CD14-positive monocyte (primary cell): ENCODE measurements around the gene DNAH14. TPM values are rescaled to one million over a fixed set of nuclear protein-coding genes. Genes with fewer than 3 reads are reported as not detected.

Source experiments
- DNase-seq, 3 donors: peaks; one replicate each; pipeline ENCODE4 v3.0.0-alpha.2; 2011 to 2022
- H2AFZ ChIP-seq: 2 replicates; pipeline ENCODE4 v1.6.0; 2012; ENCODE audit warnings: mild to moderate bottlenecking, low read depth, low read length, inconsistent platforms; ENCODE audit not compliant: insufficient read depth, poor library complexity, severe bottlenecking
- H3K27ac ChIP-seq, 2 donors: 1 replicate in 1 of 2; 2 replicates in 1 of 2; pipeline ENCODE4 v1.5.1; 2012 to 2013; ENCODE audit warnings: low read length in 2 of 2, control low read depth in 1 of 2, inconsistent platforms in 1 of 2, low read depth in 1 of 2, mild to moderate bottlenecking in 1 of 2
- H3K27me3 ChIP-seq, 2 donors: one replicate each; pipeline versions ENCODE4 v1.6.0 to v1.6.1; 2011 to 2013; ENCODE audit warnings: low read length in 2 of 2; ENCODE audit not compliant: control insufficient read depth in 2 of 2, insufficient read depth in 2 of 2
- H3K36me3 ChIP-seq, 2 donors: replicated peaks in 1 of 2; 1 replicate in 1 of 2; 2 replicates in 1 of 2; pipeline versions ENCODE4 v1.5.1 to v1.6.1; 2012 to 2013; ENCODE audit warnings: low read length in 2 of 2, control low read depth in 1 of 2, inconsistent platforms in 1 of 2, mild to moderate bottlenecking in 1 of 2; ENCODE audit not compliant: insufficient read depth in 2 of 2, control insufficient read depth in 1 of 2
- H3K4me1 ChIP-seq, 2 donors: 1 replicate in 1 of 2; 2 replicates in 1 of 2; pipeline versions ENCODE4 v1.5.1 to v1.6.1; 2012 to 2013; ENCODE audit warnings: low read length in 2 of 2, control low read depth in 1 of 2, inconsistent platforms in 1 of 2, mild to moderate bottlenecking in 1 of 2, moderate library complexity in 1 of 2; ENCODE audit not compliant: insufficient read depth in 2 of 2, control insufficient read depth in 1 of 2
- H3K4me2 ChIP-seq: replicated peaks from 2 replicates; pipeline ENCODE3; 2012; ENCODE audit warnings: low read length, moderate library complexity, mild to moderate bottlenecking; ENCODE audit not compliant: poor library complexity, severe bottlenecking; ENCODE audit errors: extremely low read depth
- H3K4me3 ChIP-seq, 3 experiments: fragments of 200-600 bp in 1 of 3; sonication (generic) in 1 of 3; replicated peaks in 1 of 3; 1 replicate in 2 of 3; 2 replicates in 1 of 3; pipeline ENCODE4 v1.5.1; 2011 to 2013; ENCODE audit warnings: low read length in 3 of 3, mild to moderate bottlenecking in 3 of 3, control low read depth in 2 of 3, low read depth in 2 of 3, inconsistent platforms in 1 of 3, moderate library complexity in 1 of 3
- H3K79me2 ChIP-seq: 2 replicates; pipeline ENCODE4 v1.6.0; 2012; ENCODE audit warnings: mild to moderate bottlenecking, control low read depth, inconsistent platforms, low read length, moderate library complexity; ENCODE audit not compliant: insufficient read depth
- H3K9ac ChIP-seq: 2 replicates; pipeline ENCODE4 v1.6.0; 2017; ENCODE audit warnings: low read length, mild to moderate bottlenecking; ENCODE audit not compliant: insufficient read depth, poor library complexity, severe bottlenecking
- H3K9me3 ChIP-seq, 2 donors: replicated peaks in 1 of 2; 1 replicate in 1 of 2; 2 replicates in 1 of 2; pipeline versions ENCODE4 v1.5.1 to v1.6.1; 2012 to 2013; ENCODE audit warnings: low read length in 2 of 2, control low read depth in 1 of 2; ENCODE audit not compliant: control insufficient read depth in 1 of 2, insufficient read depth in 1 of 2
- H4K20me1 ChIP-seq: 2 replicates; pipeline ENCODE4 v1.6.0; 2012; ENCODE audit warnings: mild to moderate bottlenecking, low read length, control low read depth, moderate library complexity; ENCODE audit not compliant: insufficient read depth
- H3K27ac Mint-ChIP-seq, 7 donors: one replicate each; pipeline ENCODE4 v1.8.0; 2020; ENCODE audit warnings: mild to moderate bottlenecking in 7 of 7, mixed read lengths in 7 of 7, moderate library complexity in 6 of 7, inconsistent platforms in 2 of 7
- H3K27me3 Mint-ChIP-seq, 3 donors: one replicate each; pipeline ENCODE4 v1.8.0; 2021 to 2022; ENCODE audit warnings: low read depth in 3 of 3, mild to moderate bottlenecking in 3 of 3, mixed read lengths in 3 of 3, moderate library complexity in 3 of 3, inconsistent platforms in 1 of 3
- H3K36me3 Mint-ChIP-seq, 2 donors: one replicate each; pipeline ENCODE4 v1.8.0; 2020; ENCODE audit warnings: mixed read lengths in 2 of 2, inconsistent platforms in 1 of 2, mild to moderate bottlenecking in 1 of 2
- H3K4me1 Mint-ChIP-seq: one replicate; pipeline ENCODE4 v1.8.0; 2020; ENCODE audit warnings: mild to moderate bottlenecking, mixed read lengths
- H3K4me3 Mint-ChIP-seq, 2 donors: one replicate each; pipeline ENCODE4 v1.8.0; 2020; ENCODE audit warnings: mild to moderate bottlenecking in 2 of 2, mixed read lengths in 2 of 2, moderate library complexity in 1 of 2
- H3K9me3 Mint-ChIP-seq, 7 donors: one replicate each; pipeline ENCODE4 v1.8.0; 2020 to 2022; ENCODE audit warnings: mixed read lengths in 7 of 7, mild to moderate bottlenecking in 6 of 7, moderate library complexity in 6 of 7, inconsistent platforms in 2 of 7
- CTCF ChIP-seq: fragments of 200-600 bp; IDR thresholded peaks from one replicate; pipeline ENCODE4 v1.8.0; 2022; ENCODE audit warnings: antibody characterized with exemption, mild to moderate bottlenecking
- WGBS: methylation state at CpG from one replicate; pipeline ENCODE4 v1.1.5; 2013; ENCODE audit warnings: missing lambda C conversion rate; ENCODE audit not compliant: insufficient coverage; 5-methylcytosine and 5-hydroxymethylcytosine counted together
- intact Hi-C, 2 donors: fragments of 100-400 bp; cut with micrococcal nuclease; formaldehyde crosslinking; loops; one replicate each; pipeline versions ENCODE4 v1.15.0 to v1.15.1; 2023
- polyA plus RNA-seq, 3 donors: library from polyadenylated mRNA; depleted of rRNA in 1 of 3; unstranded in 2 of 3; stranded (reverse) in 1 of 3; fragments of 300-500 nt in 2 of 3; fragments of >200 nt in 1 of 3; fragmentation: Illumina TruSeq in 2 of 3; gene quantifications; 1 replicate in 2 of 3; 2 replicates in 1 of 3; pipeline ENCODE4 v1.2.3, GENCODE V29; 2012 to 2021

Gene DNAH14
- polyA plus RNA-seq, 3 donors: 0.83 TPM; not detected in 2

- H3K27me3 Mint-ChIP-seq: peaks cover 2 to 4% (median 3%) of the 10 kb centered on the region in 3 donors
- Histone ChIP-seq H4K20me1 (no peaks in the 10 kb centered on the region), H3K27ac (no peak overlapping the region), H3K4me2 (no peak overlapping the region), H3K4me1 (no peaks in the 10 kb centered on the region), H3K4me3 (no peak overlapping the region), H3K9ac (no peak overlapping the region), H3K79me2 (no peaks in the 10 kb centered on the region), H3K36me3 (no peaks in the 10 kb centered on the region), H2AFZ (no peak overlapping the region), H3K27me3 (no peaks in the 10 kb centered on the region), H3K9me3 (no peaks in the 10 kb centered on the region)
- no peak overlapping the region for H3K27ac Mint-ChIP-seq
- intact Hi-C loops: no loop called here
- DNase-seq: no peak
- H3K9me3 Mint-ChIP-seq: peaks cover 0 to 1% (median 0%) of the 10 kb centered on the region in 7 donors
- no peak overlapping the region for H3K4me3 Mint-ChIP-seq
- H3K4me1 Mint-ChIP-seq: no peaks in the 10 kb centered on the region
- H3K36me3 Mint-ChIP-seq: peaks cover 0 to 3% of the 10 kb centered on the region in 2 donors
- 56% methylated on average over 4 of the region's 4 CpGs for WGBS
- TF ChIP-seq CTCF: no peak
Observed at GRCh38 chr1:225388372-225388771, 458.9 kb downstream of the DNAH14 start.

GRCh38 chr1:225389843-225390242, 460.4 kb downstream of the DNAH14 start:
- peaks cover 2 to 4% (median 3%) of the 10 kb centered on the region in 3 donors for H3K27me3 Mint-ChIP-seq
- Histone ChIP-seq H4K20me1 (no peaks in the 10 kb centered on the region), H3K27ac (no peak overlapping the region), H3K36me3 (no peaks in the 10 kb centered on the region), H3K27me3 (no peaks in the 10 kb centered on the region), H3K9me3 (no peaks in the 10 kb centered on the region), H2AFZ (no peak overlapping the region), H3K4me3 (no peak overlapping the region), H3K79me2 (no peaks in the 10 kb centered on the region), H3K9ac (no peak overlapping the region), H3K4me1 (no peaks in the 10 kb centered on the region), H3K4me2 (no peak overlapping the region)
- H3K36me3 Mint-ChIP-seq: peaks cover 0 to 3% of the 10 kb centered on the region in 2 donors
- H3K4me1 Mint-ChIP-seq: no peaks in the 10 kb centered on the region
- no peak overlapping the region for H3K4me3 Mint-ChIP-seq
- no peaks in the 10 kb centered on the region for H3K9me3 Mint-ChIP-seq
- no peak for DNase-seq
- no peak for TF ChIP-seq CTCF
- intact Hi-C loops: no loop called here
- H3K27ac Mint-ChIP-seq: peak overlapping the region in 1 of 7 donors; percentile 22
- WGBS: 93% methylated on average over 4 of the region's 4 CpGs
